Hematopoietic multipotent progenitor cell treated with erythropoietin and hydrocortisone succinate and interleukin-3 and kit ligand, for 17 days (in vitro differentiated cells): ENCODE measurements around the gene EPHA3.

Experiments used
- DNase-seq: peaks from one replicate; pipeline ENCODE4 v3.0.0-alpha.2; 2015; ENCODE audit warnings: low spot score

EPHA3 gene

GRCh38 chr3:89363171-89363570, 255.8 kb downstream of the EPHA3 start:
- no peak for DNase-seq

GRCh38 chr3:89364314-89364713, 256.9 kb downstream of the EPHA3 start:
- no peak for DNase-seq

- no peak for DNase-seq
Observed at GRCh38 chr3:89367166-89367565, 259.7 kb downstream of the EPHA3 start.

GRCh38 chr3:89368846-89369245, 261.4 kb downstream of the EPHA3 start:
- no peak for DNase-seq

GRCh38 chr3:89372456-89372855, 265.0 kb downstream of the EPHA3 start:
- DNase-seq: no peak

GRCh38 chr3:89373434-89373833, 266.0 kb downstream of the EPHA3 start:
- DNase-seq: no peak

GRCh38 chr3:89375451-89375850, 268.0 kb downstream of the EPHA3 start:
- DNase-seq: no peak

GRCh38 chr3:89380016-89380415, 272.6 kb downstream of the EPHA3 start:
- DNase-seq: no peak

GRCh38 chr3:89392991-89393390, 285.6 kb downstream of the EPHA3 start:
- DNase-seq: no peak

- DNase-seq: no peak
Observed at GRCh38 chr3:89395456-89395855, 288.0 kb downstream of the EPHA3 start.

GRCh38 chr3:89395996-89396395, 288.6 kb downstream of the EPHA3 start:
- no peak for DNase-seq

- DNase-seq: no peak
Observed at GRCh38 chr3:89402051-89402450, 294.6 kb downstream of the EPHA3 start.

- DNase-seq: no peak
Observed at GRCh38 chr3:89405176-89405575, 297.8 kb downstream of the EPHA3 start.

GRCh38 chr3:89405593-89405992, 298.2 kb downstream of the EPHA3 start:
- no peak for DNase-seq

- no peak for DNase-seq
Observed at GRCh38 chr3:89411201-89411600, 303.8 kb downstream of the EPHA3 start.

GRCh38 chr3:89414270-89414669, 306.8 kb downstream of the EPHA3 start:
- DNase-seq: no peak

- no peak for DNase-seq
Observed at GRCh38 chr3:89419647-89420241, 312.3 kb downstream of the EPHA3 start.

- DNase-seq: no peak
Observed at GRCh38 chr3:89426060-89426459, 318.6 kb downstream of the EPHA3 start.

GRCh38 chr3:89434621-89435380, 327.4 kb downstream of the EPHA3 start:
- no peak for DNase-seq

- no peak for DNase-seq
Observed at GRCh38 chr3:89436846-89437245, 329.4 kb downstream of the EPHA3 start.

GRCh38 chr3:89440386-89440785, 333.0 kb downstream of the EPHA3 start:
- DNase-seq: no peak

- no peak for DNase-seq
Observed at GRCh38 chr3:89441141-89441540, 333.7 kb downstream of the EPHA3 start.

GRCh38 chr3:89446593-89446992, 339.2 kb downstream of the EPHA3 start:
- no peak for DNase-seq

GRCh38 chr3:89447243-89447642, 339.8 kb downstream of the EPHA3 start:
- no peak for DNase-seq
